ENCODE measurements around the gene TFE3.

DNA sequence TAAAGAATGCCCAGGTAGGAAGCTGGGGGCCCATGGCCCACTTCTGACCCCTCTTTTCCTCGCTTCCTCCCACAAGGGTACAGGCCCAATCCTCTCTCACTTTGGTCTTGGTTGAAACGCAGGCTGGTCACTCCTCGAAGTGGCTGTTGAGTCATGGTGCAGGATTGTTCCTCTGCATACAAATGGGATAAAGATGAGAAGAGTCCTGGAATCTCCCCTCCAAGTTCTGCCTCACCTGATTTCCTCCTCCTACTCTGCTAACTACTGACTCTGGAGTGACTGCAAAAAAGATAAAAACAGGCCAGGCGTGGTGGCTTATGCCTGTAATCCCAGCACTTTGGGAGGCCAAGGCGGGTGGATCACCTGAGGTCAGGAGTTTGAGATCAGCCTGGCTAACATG is 34.8 kb upstream of the TFE3 start:
- TF ChIP-seq ARNTL (CRISPR knock-in tag; IDR thresholded peaks at IDR 0.05; ENCODE audit: borderline replicate concordance, low read depth) (no peak), ZNF8 (CRISPR knock-in tag; IDR thresholded peaks at IDR 0.05) (no peak), ISL1 (CRISPR knock-in tag; IDR thresholded peaks at IDR 0.05) (no peak), ZFP30 (CRISPR knock-in tag; IDR thresholded peaks at IDR 0.05) (no peak), TCF4 (CRISPR knock-in tag; IDR thresholded peaks at IDR 0.05; ENCODE audit: borderline replicate concordance) (no peak)
- TF ChIP-seq, protein P1, sequence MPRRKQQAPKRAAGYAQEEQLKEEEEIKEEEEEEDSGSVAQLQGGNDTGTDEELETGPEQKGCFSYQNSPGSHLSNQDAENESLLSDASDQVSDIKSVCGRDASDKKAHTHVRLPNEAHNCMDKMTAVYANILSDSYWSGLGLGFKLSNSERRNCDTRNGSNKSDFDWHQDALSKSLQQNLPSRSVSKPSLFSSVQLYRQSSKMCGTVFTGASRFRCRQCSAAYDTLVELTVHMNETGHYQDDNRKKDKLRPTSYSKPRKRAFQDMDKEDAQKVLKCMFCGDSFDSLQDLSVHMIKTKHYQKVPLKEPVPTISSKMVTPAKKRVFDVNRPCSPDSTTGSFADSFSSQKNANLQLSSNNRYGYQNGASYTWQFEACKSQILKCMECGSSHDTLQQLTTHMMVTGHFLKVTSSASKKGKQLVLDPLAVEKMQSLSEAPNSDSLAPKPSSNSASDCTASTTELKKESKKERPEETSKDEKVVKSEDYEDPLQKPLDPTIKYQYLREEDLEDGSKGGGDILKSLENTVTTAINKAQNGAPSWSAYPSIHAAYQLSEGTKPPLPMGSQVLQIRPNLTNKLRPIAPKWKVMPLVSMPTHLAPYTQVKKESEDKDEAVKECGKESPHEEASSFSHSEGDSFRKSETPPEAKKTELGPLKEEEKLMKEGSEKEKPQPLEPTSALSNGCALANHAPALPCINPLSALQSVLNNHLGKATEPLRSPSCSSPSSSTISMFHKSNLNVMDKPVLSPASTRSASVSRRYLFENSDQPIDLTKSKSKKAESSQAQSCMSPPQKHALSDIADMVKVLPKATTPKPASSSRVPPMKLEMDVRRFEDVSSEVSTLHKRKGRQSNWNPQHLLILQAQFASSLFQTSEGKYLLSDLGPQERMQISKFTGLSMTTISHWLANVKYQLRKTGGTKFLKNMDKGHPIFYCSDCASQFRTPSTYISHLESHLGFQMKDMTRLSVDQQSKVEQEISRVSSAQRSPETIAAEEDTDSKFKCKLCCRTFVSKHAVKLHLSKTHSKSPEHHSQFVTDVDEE (CRISPR knock-in tag; IDR thresholded peaks at IDR 0.05), result no peak
- TF ChIP-seq, protein P2, sequence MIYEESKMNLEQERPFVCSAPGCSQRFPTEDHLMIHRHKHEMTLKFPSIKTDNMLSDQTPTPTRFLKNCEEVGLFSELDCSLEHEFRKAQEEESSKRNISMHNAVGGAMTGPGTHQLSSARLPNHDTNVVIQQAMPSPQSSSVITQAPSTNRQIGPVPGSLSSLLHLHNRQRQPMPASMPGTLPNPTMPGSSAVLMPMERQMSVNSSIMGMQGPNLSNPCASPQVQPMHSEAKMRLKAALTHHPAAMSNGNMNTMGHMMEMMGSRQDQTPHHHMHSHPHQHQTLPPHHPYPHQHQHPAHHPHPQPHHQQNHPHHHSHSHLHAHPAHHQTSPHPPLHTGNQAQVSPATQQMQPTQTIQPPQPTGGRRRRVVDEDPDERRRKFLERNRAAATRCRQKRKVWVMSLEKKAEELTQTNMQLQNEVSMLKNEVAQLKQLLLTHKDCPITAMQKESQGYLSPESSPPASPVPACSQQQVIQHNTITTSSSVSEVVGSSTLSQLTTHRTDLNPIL (CRISPR knock-in tag; IDR thresholded peaks at IDR 0.05; ENCODE audit: low read depth), result no peak

All from SK-N-SH treated with all-trans-retinoic acid at 6 μM for 48 hours (cell line).